WTC11 (cell line): ENCODE data around the gene RSPRY1. TPM values are rescaled to one million over a fixed set of nuclear protein-coding genes. Genes with fewer than 3 reads are reported as not detected.

Source experiments
- ATAC-seq: fragments of 200-7000 bp; cut with Tn5 transposase; 2 replicates; pipeline ENCODE4 v1.10.0; 2021; ENCODE audit warnings: mild to moderate bottlenecking, moderate library complexity
- Bru-seq: library from RNA; stranded (reverse); fragments of 400-500 nt; gene quantifications from one replicate; lab custom pipeline; 2021; lab: Mats Ljungman, UMichigan
- CTCF ChIA-PET: fragments of 300-600 bp; sonication (Branson Sonifier 250); formaldehyde crosslinking; loops from one replicate; lab custom pipeline; 2021; ENCODE audit warnings: antibody characterized with exemption; lab: Charles Lee
- POLR2A ChIA-PET: fragments of 350-600 bp; sonication (Branson Sonifier 250); formaldehyde crosslinking; loops from one replicate; lab custom pipeline; 2021; ENCODE audit warnings: antibody characterized with exemption; lab: Charles Lee
- DNase-seq: peaks from one replicate; pipeline ENCODE4 v3.0.0; 2021; ENCODE audit warnings: low spot score
- H3K27ac Mint-ChIP-seq: 2 replicates; pipeline ENCODE4 v1.8.0; 2021; ENCODE audit warnings: mixed read lengths
- H3K27me3 Mint-ChIP-seq: 2 replicates; pipeline ENCODE4 v1.8.0; 2021; ENCODE audit warnings: low read depth, mild to moderate bottlenecking, moderate library complexity, mixed read lengths
- H3K36me3 Mint-ChIP-seq: 2 replicates; pipeline ENCODE4 v1.8.0; 2021; ENCODE audit warnings: mixed read lengths
- H3K4me1 Mint-ChIP-seq: 2 replicates; pipeline ENCODE4 v1.8.0; 2022; ENCODE audit warnings: mixed read lengths
- H3K4me3 Mint-ChIP-seq: 2 replicates; pipeline ENCODE4 v1.8.0; 2021; ENCODE audit warnings: mild to moderate bottlenecking, moderate library complexity, mixed read lengths
- H3K9me3 Mint-ChIP-seq: 2 replicates; pipeline ENCODE4 v1.8.0; 2021; ENCODE audit warnings: mixed read lengths
- ATF6 ChIP-seq: sonication (generic); formaldehyde crosslinking; IDR thresholded peaks from 2 replicates; pipeline ENCODE4 v1.8.1; 2023; ENCODE audit warnings: mild to moderate bottlenecking, missing genetic modification reagents
- CREM ChIP-seq: sonication (generic); formaldehyde crosslinking; IDR thresholded peaks from 2 replicates; pipeline ENCODE4 v1.8.1; 2022; ENCODE audit warnings: mild to moderate bottlenecking, missing genetic modification reagents, moderate library complexity
- E2F4 ChIP-seq: sonication (generic); formaldehyde crosslinking; IDR thresholded peaks from 2 replicates; pipeline ENCODE4 v1.8.1; 2022; ENCODE audit warnings: low read depth, mild to moderate bottlenecking, moderate library complexity, missing genetic modification reagents, borderline replicate concordance
- E2F5 ChIP-seq: sonication (generic); formaldehyde crosslinking; IDR thresholded peaks from 2 replicates; pipeline ENCODE4 v1.8.1; 2022; ENCODE audit warnings: mild to moderate bottlenecking, moderate library complexity, missing genetic modification reagents
- EMX1 ChIP-seq: fragments of 250-450 bp; sonication (Bioruptor Pico); IDR thresholded peaks from 2 replicates; pipeline ENCODE4 v1.8.0; 2021; ENCODE audit warnings: mild to moderate bottlenecking
- FOXP1 ChIP-seq: sonication (generic); formaldehyde crosslinking; IDR thresholded peaks from 2 replicates; pipeline ENCODE4 v1.8.0; 2022; ENCODE audit warnings: missing genetic modification reagents, mild to moderate bottlenecking, moderate library complexity, borderline replicate concordance
- FOXP4 ChIP-seq: sonication (generic); formaldehyde crosslinking; IDR thresholded peaks from 2 replicates; pipeline ENCODE4 v1.8.0; 2022; ENCODE audit warnings: mild to moderate bottlenecking, missing genetic modification reagents
- GABPB1 ChIP-seq: sonication (generic); formaldehyde crosslinking; IDR thresholded peaks from 2 replicates; pipeline ENCODE4 v1.8.1; 2023; ENCODE audit warnings: mild to moderate bottlenecking, missing genetic modification reagents
- GTF2I ChIP-seq: fragments of 250-450 bp; sonication (Bioruptor Pico); conservative IDR thresholded peaks from 2 replicates; pipeline ENCODE4 v1.4.0; 2021; ENCODE audit warnings: mild to moderate bottlenecking
- HMGA2 ChIP-seq: fragments of 250-450 bp; sonication (Bioruptor Pico); IDR thresholded peaks from 2 replicates; pipeline ENCODE4 v1.4.0; 2021; ENCODE audit warnings: mild to moderate bottlenecking, moderate library complexity
- MAX ChIP-seq: sonication (generic); formaldehyde crosslinking; IDR thresholded peaks from 2 replicates; pipeline ENCODE4 v1.8.0; 2022; ENCODE audit warnings: mild to moderate bottlenecking, missing genetic modification reagents
- MXD4 ChIP-seq: fragments of 250-450 bp; sonication (Bioruptor Pico); IDR thresholded peaks from 2 replicates; pipeline ENCODE4 v1.8.0; 2021; ENCODE audit warnings: mild to moderate bottlenecking, moderate library complexity, borderline replicate concordance
- NFYB ChIP-seq: sonication (generic); formaldehyde crosslinking; conservative IDR thresholded peaks from 2 replicates; pipeline ENCODE4 v1.8.0; 2022; ENCODE audit warnings: low read depth, missing genetic modification reagents
- PRDM15 ChIP-seq: sonication (generic); formaldehyde crosslinking; IDR thresholded peaks from 2 replicates; pipeline ENCODE4 v1.8.0; 2022; ENCODE audit warnings: missing genetic modification reagents
- RELA ChIP-seq: sonication (generic); formaldehyde crosslinking; IDR thresholded peaks from 2 replicates; pipeline ENCODE4 v1.8.1; 2022; ENCODE audit warnings: missing genetic modification reagents, mild to moderate bottlenecking, borderline replicate concordance
- SP1 ChIP-seq: sonication (generic); formaldehyde crosslinking; conservative IDR thresholded peaks from 2 replicates; pipeline ENCODE4 v1.8.1; 2022; ENCODE audit warnings: missing genetic modification reagents
- TP53 ChIP-seq: sonication (generic); formaldehyde crosslinking; IDR thresholded peaks from 2 replicates; pipeline ENCODE4 v1.8.1; 2023; ENCODE audit warnings: mild to moderate bottlenecking, missing genetic modification reagents
- USF1 ChIP-seq: sonication (generic); formaldehyde crosslinking; IDR thresholded peaks from 2 replicates; pipeline ENCODE4 v1.8.0; 2022; ENCODE audit warnings: mild to moderate bottlenecking, missing genetic modification reagents
- USF2 ChIP-seq: sonication (generic); formaldehyde crosslinking; IDR thresholded peaks from 2 replicates; pipeline ENCODE4 v1.8.1; 2023; ENCODE audit warnings: mild to moderate bottlenecking, missing genetic modification reagents, moderate library complexity
- ZMAT4 ChIP-seq: fragments of 250-450 bp; sonication (Bioruptor Pico); IDR thresholded peaks from 2 replicates; pipeline ENCODE4 v1.9.0; 2021; ENCODE audit warnings: mild to moderate bottlenecking
- ZNF138 ChIP-seq: sonication (generic); formaldehyde crosslinking; conservative IDR thresholded peaks from 2 replicates; pipeline ENCODE4 v1.8.1; 2022; ENCODE audit warnings: mild to moderate bottlenecking, moderate library complexity, missing genetic modification reagents
- long read RNA-seq, 3 experiments: library from RNA in 1 of 3; library from capped mRNA in 1 of 3; library from polyadenylated mRNA in 1 of 3; unstranded in 2 of 3; stranded (forward) in 1 of 3; transcript quantifications; one replicate each; pipeline ENCODE4 v2.0.0, GENCODE V29; 2021
- total RNA-seq: library from RNA; stranded (reverse); gene quantifications from 3 replicates; pipeline ENCODE4 v1.2.3, GENCODE V29; 2021

The RSPRY1 gene
- total RNA-seq (22.7 to 28.5 TPM (median 26.8 TPM) in 3 replicates), Bru-seq, nascent RNA (percentile 71 among the genes with signal in this experiment)
- long read RNA-seq, experiment 1, transcript RSPRY1-202 (15 exons, 3,586 nt), result minor isoform, 24 of 199 reads
- long read RNA-seq, experiment 1, transcript RSPRY1-201 (15 exons, 3,547 nt), result major isoform, 82 of 199 reads
- long read RNA-seq, experiment 1, partial matches to known transcripts, result 11 of 199 reads
- long read RNA-seq, experiment 1, other reads (novel, unspliced or antisense), result 81 of 199 reads
- long read RNA-seq, experiment 2, partial matches to known transcripts, result 5 of 33 reads
- long read RNA-seq, experiment 2, other reads (novel, unspliced or antisense), result 28 of 33 reads
- long read RNA-seq, experiment 3, transcript RSPRY1-201 (15 exons, 3,547 nt), result major isoform, 19 of 37 reads
- long read RNA-seq, experiment 3, partial matches to known transcripts, result 1 of 37 reads
- long read RNA-seq, experiment 3, other reads (novel, unspliced or antisense), result 17 of 37 reads

GRCh38 chr16:57185945-57186871 lies at the start of gene RSPRY1, which contains the start of gene PSME3IP1:
Gene RSPRY1, plus strand, starts transcription at chr16:57186329. Its CDS starts 18,330 bp downstream, at chr16:57204659.
Gene PSME3IP1, minus strand, starts transcription at chr16:57186039. Its CDS starts 12,185 bp downstream, at chr16:57173854.
- ChIA-PET POLR2A (interaction anchor here (0.8 to 0.9 kb wide), 2 partner anchors 94 to 1305 kb away, joined by 3 read pairs; partner anchors contain the start of gene CPNE2), CTCF (interaction anchor here (0.6 to 1.7 kb wide), 13 partner anchors 9 to 393 kb away, joined by 3 to 9 read pairs (median 4); partner anchors contain the start of genes CPNE2, CX3CL1 and POLR2C)
- peak within 1 kb of the TSS; percentile 85 for H3K27ac Mint-ChIP-seq
- TF ChIP-seq E2F4 (CRISPR knock-in tag) (no peak), CREM (CRISPR knock-in tag) (0 out of 2 replicates have a peak, but pooled peaks have one; percentile 0), USF1 (CRISPR knock-in tag) (peak; percentile 92), ATF6 (CRISPR knock-in tag) (no peak), USF2 (CRISPR knock-in tag) (peak; percentile 95), RELA (CRISPR knock-in tag) (0 out of 2 replicates have a peak, but pooled peaks have one; percentile 36), ZNF138 (no peak), E2F5 (CRISPR knock-in tag) (peak; percentile 66; the same call in 1 of the 2 replicates), MXD4 (CRISPR knock-in tag) (no peak), FOXP4 (CRISPR knock-in tag) (0 out of 2 replicates have a peak, but pooled peaks have one; percentile 50), ZMAT4 (CRISPR knock-in tag) (no peak), FOXP1 (CRISPR knock-in tag) (peak; percentile 84; the same call in 1 of the 2 replicates), TP53 (no peak), PRDM15 (no peak), GABPB1 (CRISPR knock-in tag) (peak; percentile 51; the same call in 1 of the 2 replicates), SP1 (CRISPR knock-in tag) (peak; percentile 90), NFYB (peak; percentile 84), GTF2I (CRISPR knock-in tag) (no peak), HMGA2 (CRISPR knock-in tag) (no peak), EMX1 (CRISPR knock-in tag) (no peak), MAX (CRISPR knock-in tag) (peak; percentile 45; the same call in 1 of the 2 replicates)

More at GRCh38 chr16:57185945-57186871, at the start of gene RSPRY1, which contains the start of gene PSME3IP1:
- Mint-ChIP-seq H3K4me3 (peak within 1 kb of the TSS; percentile 96), H3K9me3 (no peaks in the 10 kb centered on the region), H3K4me1 (peaks cover 51% of the 10 kb centered on the region), H3K27me3 (no peaks in the 10 kb centered on the region; the same call in 1 of the 2 replicates), H3K36me3 (no peaks in the 10 kb centered on the region)
- ATAC-seq, result peak; percentile 94
- DNase-seq, result peak; percentile 99
